A673 (cell line): ENCODE measurements around the gene RPL10A. TPM values are rescaled to one million over a fixed set of nuclear protein-coding genes. Genes with fewer than 3 reads are reported as not detected.
"Not testable (repeated sequence)": the region's sequence is repeated elsewhere in the genome, so short reads cannot be mapped to it uniquely, and the experiment has no call there.

Experiments used
- BruUV-seq: library from RNA; stranded (reverse); fragments of 400-500 nt; replicated peaks from 2 replicates; lab custom pipeline; 2021; lab: Mats Ljungman, UMichigan
- CTCF ChIA-PET: fragments of 300-600 bp; sonication (Branson Sonifier 250); formaldehyde crosslinking; loops from one replicate; lab custom pipeline; 2022; ENCODE audit warnings: antibody characterized with exemption; lab: Charles Lee
- POLR2A ChIA-PET: fragments of 300-600 bp; sonication (Branson Sonifier 250); formaldehyde crosslinking; loops from one replicate; lab custom pipeline; 2022; ENCODE audit warnings: antibody characterized with exemption; ENCODE audit not compliant: low non-redundant PET; lab: Charles Lee
- DNase-seq: peaks from one replicate; pipeline ENCODE4 v3.0.0-alpha.2; 2015; ENCODE audit warnings: low spot score
- H3K27ac ChIP-seq: fragments of 200-600 bp; sonication (generic); 2 replicates; pipeline ENCODE4 v1.5.1; 2016; ENCODE audit warnings: mixed run types, low read depth, mild to moderate bottlenecking, mixed read lengths, antibody characterized with exemption, low read length; ENCODE audit not compliant: poor library complexity, severe bottlenecking
- H3K27me3 ChIP-seq: fragments of 200-600 bp; sonication (generic); replicated peaks from 2 replicates; pipeline ENCODE4 v1.6.1; 2017; ENCODE audit warnings: mixed run types, low read depth, mild to moderate bottlenecking, mixed read lengths, antibody characterized with exemption, low read length; ENCODE audit not compliant: insufficient read depth, poor library complexity
- H3K36me3 ChIP-seq: fragments of 200-600 bp; sonication (generic); 2 replicates; pipeline ENCODE4 v1.6.1; 2016; ENCODE audit warnings: mixed run types, mild to moderate bottlenecking, mixed read lengths, antibody characterized with exemption, low read length; ENCODE audit not compliant: insufficient read depth, poor library complexity, severe bottlenecking
- H3K4me1 ChIP-seq: fragments of 200-600 bp; sonication (generic); 2 replicates; pipeline ENCODE4 v1.6.1; 2017; ENCODE audit warnings: mixed run types, mild to moderate bottlenecking, mixed read lengths, antibody characterized with exemption, low read length; ENCODE audit not compliant: insufficient read depth, poor library complexity, severe bottlenecking
- H3K4me3 ChIP-seq: fragments of 200-600 bp; sonication (generic); 2 replicates; pipeline ENCODE4 v1.5.1; 2016; ENCODE audit warnings: low read depth, mixed run types, mild to moderate bottlenecking, mixed read lengths, low read length; ENCODE audit not compliant: poor library complexity, severe bottlenecking
- H3K9me3 ChIP-seq: fragments of 200-600 bp; sonication (generic); 2 replicates; pipeline ENCODE4 v1.6.1; 2016; ENCODE audit warnings: mixed run types, low read depth, mild to moderate bottlenecking, mixed read lengths, antibody characterized with exemption, low read length; ENCODE audit not compliant: poor library complexity, severe bottlenecking
- EZH2 ChIP-seq: fragments of 200-600 bp; sonication (generic); IDR thresholded peaks from 2 replicates; pipeline ENCODE4 v1.6.1; 2017; ENCODE audit warnings: borderline replicate concordance, low read depth, mild to moderate bottlenecking, mixed read lengths, antibody characterized with exemption, low read length; ENCODE audit not compliant: poor library complexity, severe bottlenecking
- intact Hi-C: fragments of 100-400 bp; cut with micrococcal nuclease; formaldehyde crosslinking; loops from one replicate; pipeline ENCODE4 v1.10.0; 2022; ENCODE audit not compliant: unreplicated experiment
- total RNA-seq: library from RNA; stranded (reverse); gene quantifications from 2 replicates; pipeline ENCODE4 v1.2.3, GENCODE V29; 2021
- TF ChIP-seq, protein P1 (sequence below): fragments of 300-800, 200-600 bp; sonication (generic); conservative IDR thresholded peaks from 2 replicates; pipeline ENCODE4 v1.5.1; 2017; ENCODE audit warnings: low read depth, mild to moderate bottlenecking, antibody characterized with exemption, low read length, moderate library complexity, mixed read lengths

The RPL10A gene
- total RNA-seq, 1 experiment from 2014 or later = 1,064 TPM

DNA sequence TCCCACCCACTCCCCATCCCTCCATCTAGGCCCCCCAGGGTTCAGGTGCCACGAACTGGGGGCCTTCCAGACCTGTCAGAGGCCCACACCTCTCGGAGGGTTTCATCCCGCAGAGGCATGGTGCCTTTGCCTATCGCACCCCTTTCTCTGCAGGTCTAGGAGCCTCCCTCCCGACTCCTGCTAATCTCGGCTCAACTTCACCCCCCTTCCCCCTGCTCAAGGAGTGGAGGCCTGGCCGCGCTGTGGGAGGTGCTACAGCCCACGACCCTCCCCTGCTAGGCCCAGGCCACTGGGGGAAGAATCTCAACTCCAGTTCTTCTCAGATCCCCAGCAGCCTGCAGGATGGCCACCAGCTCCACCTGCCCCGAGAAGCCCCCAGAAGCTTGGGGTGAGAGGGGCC lies 44.5 kb downstream of the RPL10A start, which contains the start of gene TULP1:
TULP1 (minus strand) TSS at position 157 of the 400 bp plus-strand sequence; CDS start at position 119, 38 bp downstream.
- Histone ChIP-seq H3K9me3 (no peaks in the 10 kb centered on the region), H3K27me3 (no peaks in the 10 kb centered on the region), H3K27ac (no peak within 1 kb of the TSS), H3K36me3 (no peaks in the 10 kb centered on the region), H3K4me1 (no peaks in the 10 kb centered on the region), H3K4me3 (peak within 1 kb of the TSS; percentile 23)
- no TSS peak for BruUV-seq
- DNase-seq = no peak
- POLR2A ChIA-PET = no interaction called here
- CTCF ChIA-PET = no interaction called here
- no peak for TF ChIP-seq EZH2
- TF ChIP-seq, protein P1, sequence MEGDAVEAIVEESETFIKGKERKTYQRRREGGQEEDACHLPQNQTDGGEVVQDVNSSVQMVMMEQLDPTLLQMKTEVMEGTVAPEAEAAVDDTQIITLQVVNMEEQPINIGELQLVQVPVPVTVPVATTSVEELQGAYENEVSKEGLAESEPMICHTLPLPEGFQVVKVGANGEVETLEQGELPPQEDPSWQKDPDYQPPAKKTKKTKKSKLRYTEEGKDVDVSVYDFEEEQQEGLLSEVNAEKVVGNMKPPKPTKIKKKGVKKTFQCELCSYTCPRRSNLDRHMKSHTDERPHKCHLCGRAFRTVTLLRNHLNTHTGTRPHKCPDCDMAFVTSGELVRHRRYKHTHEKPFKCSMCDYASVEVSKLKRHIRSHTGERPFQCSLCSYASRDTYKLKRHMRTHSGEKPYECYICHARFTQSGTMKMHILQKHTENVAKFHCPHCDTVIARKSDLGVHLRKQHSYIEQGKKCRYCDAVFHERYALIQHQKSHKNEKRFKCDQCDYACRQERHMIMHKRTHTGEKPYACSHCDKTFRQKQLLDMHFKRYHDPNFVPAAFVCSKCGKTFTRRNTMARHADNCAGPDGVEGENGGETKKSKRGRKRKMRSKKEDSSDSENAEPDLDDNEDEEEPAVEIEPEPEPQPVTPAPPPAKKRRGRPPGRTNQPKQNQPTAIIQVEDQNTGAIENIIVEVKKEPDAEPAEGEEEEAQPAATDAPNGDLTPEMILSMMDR = no peak
- intact Hi-C loops = no loop called here

DNA sequence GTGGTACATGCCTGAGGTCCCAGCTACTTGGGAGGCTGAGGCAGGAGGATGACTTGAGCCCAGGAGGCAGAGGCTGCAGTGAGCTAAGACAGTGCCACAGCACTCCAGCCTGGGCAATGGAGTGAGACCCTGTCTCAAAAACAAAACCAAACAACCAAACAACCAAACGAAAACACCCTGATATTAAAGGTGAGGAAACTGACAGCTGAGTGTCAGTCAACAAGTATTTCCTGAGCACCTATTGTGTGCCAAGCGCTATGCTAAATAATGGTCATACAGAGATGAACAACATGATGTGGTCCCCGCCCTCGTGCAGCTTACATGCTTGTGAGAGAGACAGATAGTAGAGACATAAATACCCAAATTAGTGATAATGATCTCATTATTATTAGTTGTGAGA lies 46.4 kb downstream of the RPL10A start:
- DNase-seq = no peak
- Histone ChIP-seq H3K9me3 (no peaks in the 10 kb centered on the region), H3K27me3 (no peaks in the 10 kb centered on the region), H3K27ac (no peak overlapping the region), H3K4me3 (no peak overlapping the region), H3K36me3 (no peaks in the 10 kb centered on the region), H3K4me1 (no peaks in the 10 kb centered on the region)
- TF ChIP-seq, protein P1 = no peak
- TF ChIP-seq EZH2 = no peak
- ChIA-PET CTCF (interaction anchor here (0.6 kb wide), 1 partner anchor 10 kb away, joined by 4 read pairs; no protein-coding TSS in a partner anchor), POLR2A (no interaction called here)
- no TSS peak for BruUV-seq
- intact Hi-C loops = no loop called here

DNA sequence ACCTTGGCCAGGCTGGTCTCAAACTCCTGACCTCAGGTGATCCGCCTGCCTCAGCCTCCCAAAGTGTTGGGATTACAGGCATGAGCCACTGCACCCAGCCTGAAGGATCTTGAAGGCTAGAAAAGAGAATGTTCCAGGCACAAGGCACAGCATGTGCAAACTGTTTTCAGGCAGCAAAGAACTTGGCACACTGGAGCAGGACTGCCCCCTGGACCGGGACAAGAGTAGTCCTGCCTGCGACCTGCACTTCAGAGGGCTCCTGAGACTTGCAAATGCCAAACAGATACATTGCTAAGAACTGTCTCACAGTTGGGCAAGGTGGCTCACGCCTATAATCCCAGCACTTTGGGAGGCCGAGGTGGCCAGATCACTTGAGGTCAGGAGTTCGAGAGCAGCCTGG lies 47.7 kb downstream of the RPL10A start:
- DNase-seq, H3K9me3 ChIP-seq, intact Hi-C loops, H3K27me3 ChIP-seq, H3K4me1 ChIP-seq, H3K36me3 ChIP-seq, H3K4me3 ChIP-seq, POLR2A ChIA-PET, H3K27ac ChIP-seq, BruUV-seq: not testable (repeated sequence)
- CTCF ChIA-PET = interaction anchor here (0.6 to 0.7 kb wide), 2 partner anchors 38 to 59 kb away, joined by 3 read pairs; no protein-coding TSS in a partner anchor

DNA sequence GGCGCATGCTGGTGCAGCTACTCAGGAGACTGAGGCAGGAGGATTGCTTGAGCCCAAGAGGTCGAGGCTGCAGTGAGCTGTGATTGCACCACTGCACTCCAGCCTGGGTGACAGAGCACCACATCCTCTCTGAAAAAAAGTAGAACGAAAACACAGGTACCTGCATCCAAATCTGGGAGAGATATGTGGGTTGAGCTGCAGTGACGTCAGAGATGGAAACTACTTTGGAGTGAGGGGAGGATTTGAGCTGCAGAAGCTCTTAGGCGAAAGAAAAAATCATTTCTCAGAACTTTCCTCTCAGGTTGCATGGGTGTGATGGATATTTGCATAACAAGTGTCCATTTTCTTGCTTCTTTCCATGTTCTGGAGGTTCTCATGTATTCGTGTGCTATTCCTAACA lies 48.5 kb downstream of the RPL10A start:
- no peak for DNase-seq
- Histone ChIP-seq H3K9me3 (no peaks in the 10 kb centered on the region), H3K27ac (no peak overlapping the region), H3K4me1 (no peaks in the 10 kb centered on the region), H3K27me3 (no peaks in the 10 kb centered on the region), H3K36me3 (no peaks in the 10 kb centered on the region), H3K4me3 (no peak overlapping the region)
- intact Hi-C loops = no loop called here
- BruUV-seq = no TSS peak
- ChIA-PET CTCF (interaction anchor here (0.7 kb wide), 1 partner anchor 36 kb away, joined by 4 read pairs; no protein-coding TSS in a partner anchor), POLR2A (no interaction called here)
- TF ChIP-seq, protein P1 = no peak
- no peak for TF ChIP-seq EZH2

DNA sequence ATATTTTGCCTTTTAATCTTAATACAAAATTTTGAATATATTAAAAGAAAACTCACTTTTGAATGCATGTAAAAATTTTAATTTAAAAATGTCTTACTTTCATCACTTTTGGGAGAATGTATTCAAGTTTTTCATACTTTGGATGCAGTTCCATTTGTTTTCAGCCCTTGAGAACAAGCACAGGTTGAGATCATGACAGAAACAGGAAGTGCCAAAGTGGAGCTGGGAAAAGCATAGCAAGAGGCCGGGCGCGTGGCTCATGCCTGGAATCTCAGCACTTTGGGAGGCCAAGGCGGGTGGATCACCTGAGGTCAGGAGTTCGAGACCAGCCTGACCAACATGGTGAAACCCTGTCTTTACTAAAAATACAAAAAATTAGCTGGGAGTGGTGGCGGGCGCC lies 49.8 kb downstream of the RPL10A start:
- POLR2A ChIA-PET = interaction anchor here (0.7 kb wide), 1 partner anchor 79 kb away, joined by 6 read pairs; no protein-coding TSS in a partner anchor
- CTCF ChIA-PET = not testable (repeated sequence)

More for the DNA sequence above, 49.8 kb downstream of the RPL10A start:
- H3K4me1 ChIP-seq, intact Hi-C loops, H3K4me3 ChIP-seq, H3K27ac ChIP-seq, H3K27me3 ChIP-seq, H3K9me3 ChIP-seq, DNase-seq, H3K36me3 ChIP-seq, BruUV-seq: not testable (repeated sequence)
